ENCODE data around the gene MEIS3. TPM values are rescaled to one million over a fixed set of nuclear protein-coding genes. Genes with fewer than 3 reads are reported as not detected.

MEIS3 gene
- total RNA-seq, 2 donors from 2014 or later: 0.23 to 0.26 TPM

DNA sequence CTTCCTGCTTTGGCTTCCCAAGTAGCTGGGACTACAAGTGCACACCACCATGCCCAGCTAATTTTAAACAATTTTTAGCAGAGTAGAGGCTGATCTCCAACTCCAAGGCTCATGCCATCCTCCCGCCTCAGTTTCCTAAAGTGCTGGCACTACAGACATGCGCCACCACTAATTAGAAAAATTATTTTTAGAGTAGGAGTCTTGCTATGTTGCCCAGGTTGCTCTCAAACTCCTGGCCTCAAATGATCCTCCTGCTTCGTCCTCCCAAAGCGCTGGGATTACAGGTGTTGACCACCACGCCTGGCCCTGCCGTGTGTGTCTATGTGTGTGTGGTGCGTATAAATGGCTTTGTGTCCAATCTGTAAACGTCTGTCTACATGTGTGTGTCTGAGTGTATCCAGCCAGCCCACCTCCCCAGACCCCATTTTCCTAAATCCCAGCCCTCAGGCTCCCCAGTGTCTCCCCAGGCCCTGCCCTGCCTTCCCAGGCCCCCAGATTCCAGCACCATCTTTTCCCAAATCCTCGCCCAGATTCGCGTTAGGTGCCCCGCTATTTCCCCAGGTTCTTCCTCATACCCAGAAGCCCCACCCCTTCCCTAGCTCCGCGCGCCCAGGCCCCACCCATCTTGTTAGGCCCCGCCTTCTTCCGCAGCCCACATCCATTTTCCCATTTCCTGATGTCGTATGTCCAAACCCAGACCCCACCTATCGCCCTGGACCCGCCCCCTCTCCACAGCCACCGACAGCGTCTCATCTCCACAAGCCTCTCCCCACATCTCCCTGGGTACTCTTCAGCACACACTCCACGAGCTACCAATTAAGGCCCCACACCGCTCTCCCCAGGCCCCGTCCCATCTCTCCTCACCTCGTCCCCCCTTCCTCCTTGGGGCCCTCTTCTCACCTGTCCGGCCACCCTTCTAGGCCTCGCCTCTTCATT is 27.5 kb upstream of the MEIS3 start:
- Mint-ChIP-seq H3K4me1 (ENCODE audit: low read depth) (peaks cover 47% of the 10 kb centered on the region), H3K27ac (no peak overlapping the region), H3K36me3 (ENCODE audit: insufficient read depth in 2 of 2) (peaks cover 2% of the 10 kb centered on the region in 2 donors), H3K4me3 (peak overlapping the region; percentile 59 to 84), H3K9me3 (peaks cover 0 to 2% of the 10 kb centered on the region in 2 donors), H3K27me3 (ENCODE audit: low read depth) (peaks cover 79% of the 10 kb centered on the region)
- peak; percentile 60 to 61 for DNase-seq
- ATAC-seq (replicated peaks in 1 of 2): no peak

DNA sequence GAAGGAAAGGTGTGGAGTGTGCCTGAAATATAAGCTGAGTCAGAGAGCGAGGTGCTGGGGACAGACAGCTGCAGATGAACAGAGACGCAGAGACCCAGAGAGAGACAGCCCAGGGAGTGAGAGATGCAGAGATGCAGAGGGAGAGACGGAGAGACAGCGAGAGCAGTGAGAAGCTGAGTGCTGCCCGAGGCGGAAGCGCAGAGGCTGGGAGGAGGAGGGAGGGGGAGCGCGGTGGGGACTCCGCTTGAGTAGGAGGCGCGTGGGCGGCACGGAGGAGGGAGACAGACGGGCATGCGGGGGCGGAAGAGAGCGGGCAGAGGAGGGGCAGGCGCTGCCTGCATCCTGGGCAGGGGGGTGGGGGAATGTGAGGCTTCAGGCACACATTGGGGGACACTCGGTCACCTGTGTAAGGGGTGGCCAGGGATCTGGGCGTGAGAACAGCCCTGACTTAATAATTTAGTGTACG is 26.6 kb upstream of the MEIS3 start:
- DNase-seq (peak; percentile 46 to 54), ATAC-seq (replicated peaks in 1 of 2) (peak in 1 of 2 donors; percentile 12)
- peaks cover 0 to 2% of the 10 kb centered on the region in 2 donors for H3K9me3 Mint-ChIP-seq
- no peak overlapping the region for H3K27ac Mint-ChIP-seq
- H3K27me3 Mint-ChIP-seq (ENCODE audit: low read depth): peaks cover 85% of the 10 kb centered on the region
- peaks cover 47% of the 10 kb centered on the region for H3K4me1 Mint-ChIP-seq (ENCODE audit: low read depth)
- peaks cover 2% of the 10 kb centered on the region in 2 donors for H3K36me3 Mint-ChIP-seq (ENCODE audit: insufficient read depth in 2 of 2)
- H3K4me3 Mint-ChIP-seq: peak overlapping the region; percentile 71 to 76

DNA sequence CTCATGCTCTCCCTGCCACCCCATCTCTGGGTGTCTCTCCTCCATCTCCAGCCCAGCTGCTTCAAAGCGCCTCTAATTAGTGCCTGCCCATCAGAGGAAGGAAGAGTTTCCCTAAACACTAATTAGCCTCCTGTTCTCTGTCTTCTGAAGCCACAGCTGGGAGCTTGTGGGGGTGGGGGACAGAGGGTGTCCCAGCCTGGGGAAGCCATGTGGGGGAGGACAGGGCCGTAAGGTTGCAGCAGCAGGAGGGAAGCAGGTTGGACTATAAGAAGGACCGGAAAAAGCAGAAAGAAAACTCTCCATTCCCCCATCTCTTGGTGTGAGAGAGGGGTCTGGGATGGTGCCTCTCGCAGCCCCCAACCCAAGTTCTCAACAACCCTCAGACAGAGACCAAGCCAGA is 26.2 kb upstream of the MEIS3 start:
- Mint-ChIP-seq H3K27me3 (ENCODE audit: low read depth) (peaks cover 83% of the 10 kb centered on the region), H3K9me3 (peaks cover 0 to 2% of the 10 kb centered on the region in 2 donors), H3K4me3 (peak overlapping the region; percentile 71 to 76), H3K4me1 (ENCODE audit: low read depth) (peaks cover 47% of the 10 kb centered on the region), H3K36me3 (ENCODE audit: insufficient read depth in 2 of 2) (peaks cover 2% of the 10 kb centered on the region in 2 donors), H3K27ac (no peak overlapping the region)
- no peak for DNase-seq
- no peak for ATAC-seq (replicated peaks in 1 of 2)

DNA sequence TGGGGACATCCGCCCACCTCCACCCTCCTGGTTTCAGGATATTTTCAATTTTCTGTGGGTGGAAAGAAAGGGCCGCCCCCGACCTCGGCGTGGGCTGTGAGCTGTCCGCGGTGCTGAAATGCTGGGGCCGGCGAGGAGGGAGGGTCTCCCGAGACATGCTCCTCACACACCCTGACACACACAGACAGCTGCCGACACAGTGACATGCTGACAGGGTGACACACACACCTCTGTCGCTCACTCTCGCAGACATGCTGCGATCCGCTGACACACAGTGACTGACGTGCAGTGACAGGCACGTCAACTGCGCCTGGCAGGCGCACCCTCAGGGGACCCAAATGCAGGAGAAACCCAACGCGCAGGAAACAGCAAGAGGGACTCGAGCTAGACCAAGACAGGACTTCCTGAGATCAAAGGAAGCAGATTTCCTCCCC is 25.1 kb upstream of the MEIS3 start:
- DNase-seq (peak; percentile 18 to 31), ATAC-seq (replicated peaks in 1 of 2) (peak in 1 of 2 donors; percentile 29)
- Mint-ChIP-seq H3K9me3 (peaks cover 0 to 2% of the 10 kb centered on the region in 2 donors), H3K4me1 (ENCODE audit: low read depth) (peaks cover 47% of the 10 kb centered on the region), H3K27me3 (ENCODE audit: low read depth) (peaks cover 72% of the 10 kb centered on the region), H3K27ac (no peak overlapping the region), H3K4me3 (peak overlapping the region; percentile 10 to 66), H3K36me3 (ENCODE audit: insufficient read depth in 2 of 2) (peaks cover 2% of the 10 kb centered on the region in 2 donors)

DNA sequence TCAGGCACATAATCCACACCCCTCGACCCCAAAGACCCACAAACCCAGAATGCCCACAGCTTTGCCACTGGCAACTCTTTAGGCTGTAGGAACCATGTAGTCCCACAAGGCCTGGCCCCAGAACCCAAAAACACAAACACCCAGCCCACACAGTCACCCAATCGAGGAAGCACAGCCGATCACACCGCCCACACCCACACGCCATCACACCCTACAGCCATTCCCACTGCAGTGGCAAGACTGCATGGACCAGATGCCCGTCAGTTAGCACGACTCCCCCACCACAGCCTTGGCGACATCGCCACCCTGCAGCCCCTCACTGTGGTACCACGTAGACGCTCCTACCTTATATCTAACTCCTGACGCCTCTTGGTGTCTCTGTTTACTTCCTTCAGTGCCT is 24.0 kb upstream of the MEIS3 start:
- ATAC-seq (replicated peaks in 1 of 2): no peak
- DNase-seq: no peak
- Mint-ChIP-seq H3K36me3 (ENCODE audit: insufficient read depth in 2 of 2) (peaks cover 2% of the 10 kb centered on the region in 2 donors), H3K4me3 (no peak overlapping the region), H3K27ac (no peak overlapping the region), H3K4me1 (ENCODE audit: low read depth) (peaks cover 51% of the 10 kb centered on the region), H3K27me3 (ENCODE audit: low read depth) (peaks cover 69% of the 10 kb centered on the region), H3K9me3 (peaks cover 0 to 2% of the 10 kb centered on the region in 2 donors)

DNA sequence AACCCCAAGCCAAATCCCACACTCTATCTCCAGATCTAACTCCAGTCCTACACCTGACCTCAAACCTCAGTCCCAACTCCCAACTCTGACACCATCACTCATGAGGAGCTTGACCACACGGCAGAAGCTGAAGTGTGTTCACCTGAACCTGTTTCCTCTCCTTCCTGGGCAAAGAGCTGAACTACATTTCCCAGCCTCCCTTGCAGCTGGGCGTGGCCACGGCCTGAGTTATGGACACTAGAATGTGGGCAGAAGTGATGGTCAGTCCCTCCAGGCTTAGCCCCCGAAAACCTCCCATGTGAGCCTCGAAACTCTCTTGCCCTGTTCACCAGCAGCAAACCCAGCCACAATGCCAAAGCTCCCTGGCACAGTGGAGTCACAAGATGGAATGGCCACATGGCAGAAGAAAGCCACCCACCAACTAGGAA is 19.5 kb upstream of the MEIS3 start:
- Mint-ChIP-seq H3K27ac (no peak overlapping the region), H3K4me3 (no peak overlapping the region), H3K9me3 (no peaks in the 10 kb centered on the region), H3K4me1 (ENCODE audit: low read depth) (peaks cover 40% of the 10 kb centered on the region), H3K36me3 (ENCODE audit: insufficient read depth in 2 of 2) (no peaks in the 10 kb centered on the region), H3K27me3 (ENCODE audit: low read depth) (peaks cover 54% of the 10 kb centered on the region)
- DNase-seq (no peak), ATAC-seq (replicated peaks in 1 of 2) (no peak)

DNA sequence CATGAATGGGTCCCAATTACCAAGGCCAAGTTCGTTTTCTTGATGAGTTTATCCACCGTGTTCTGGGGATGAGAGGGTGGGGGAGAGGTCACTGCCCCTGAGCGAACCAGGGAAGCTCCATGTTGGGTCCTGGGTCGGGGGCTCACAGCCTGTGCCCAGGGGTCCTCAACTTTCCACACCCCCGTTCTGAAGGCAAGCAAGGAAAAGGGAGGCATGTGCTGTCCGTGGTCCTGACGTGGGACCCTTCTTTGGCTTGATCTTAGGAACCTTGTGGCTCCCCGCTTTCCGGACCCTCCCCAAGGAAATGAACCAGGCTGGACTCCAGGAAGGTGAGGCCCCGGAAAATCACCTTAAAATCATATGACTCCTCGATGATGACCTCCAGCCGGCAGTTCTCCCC is 18.2 kb upstream of the MEIS3 start:
- no peak overlapping the region for H3K4me3 Mint-ChIP-seq
- DNase-seq (no peak), ATAC-seq (replicated peaks in 1 of 2) (no peak)
- H3K4me1 Mint-ChIP-seq (ENCODE audit: low read depth): peaks cover 37% of the 10 kb centered on the region
- H3K36me3 Mint-ChIP-seq (ENCODE audit: insufficient read depth in 2 of 2): peaks cover 0 to under 1% of the 10 kb centered on the region in 2 donors
- no peak overlapping the region for H3K27ac Mint-ChIP-seq
- peaks cover 41% of the 10 kb centered on the region for H3K27me3 Mint-ChIP-seq (ENCODE audit: low read depth)
- no peaks in the 10 kb centered on the region for H3K9me3 Mint-ChIP-seq

DNA sequence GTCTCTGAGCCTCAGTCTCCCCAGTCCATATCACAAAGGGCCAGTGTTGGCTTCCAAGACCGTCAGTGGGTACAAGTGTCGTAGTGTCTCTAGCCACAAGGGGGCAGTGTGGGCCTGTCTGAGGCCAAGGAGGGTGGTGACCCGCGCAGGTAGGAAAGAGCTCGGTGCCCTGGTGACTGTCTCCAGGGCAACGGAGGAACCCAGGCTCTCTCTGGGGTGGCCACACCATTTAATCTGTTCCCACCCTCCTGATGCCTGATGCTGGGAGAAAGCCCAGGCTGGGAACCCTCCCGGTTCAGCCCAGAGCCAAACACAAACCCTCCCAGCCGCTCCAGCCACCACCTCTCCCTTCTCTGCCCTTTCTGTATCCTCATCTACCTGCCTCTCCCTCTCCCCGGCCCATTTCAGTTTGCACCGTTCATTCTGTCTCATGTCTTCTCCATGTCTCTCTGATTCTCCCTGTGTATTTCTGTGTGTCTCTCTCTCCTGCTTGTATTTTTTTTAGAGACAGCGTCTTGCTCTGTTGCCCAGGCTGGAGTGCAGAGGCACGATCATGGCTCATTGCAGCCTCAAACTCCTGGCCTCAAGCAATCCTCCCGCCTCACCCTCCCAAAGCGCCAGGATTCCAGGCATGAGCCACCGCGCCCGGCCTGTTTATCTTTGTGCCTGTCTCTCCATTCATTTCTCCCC is 17.5 kb upstream of the MEIS3 start:
- Mint-ChIP-seq H3K4me3 (peak overlapping the region in 1 of 2 donors; percentile 7), H3K36me3 (ENCODE audit: insufficient read depth in 2 of 2) (peaks cover 0 to 3% of the 10 kb centered on the region in 2 donors), H3K27me3 (ENCODE audit: low read depth) (peaks cover 39% of the 10 kb centered on the region), H3K4me1 (ENCODE audit: low read depth) (peaks cover 44% of the 10 kb centered on the region), H3K27ac (no peak overlapping the region), H3K9me3 (no peaks in the 10 kb centered on the region)
- ATAC-seq (replicated peaks in 1 of 2): peak; percentile 91 to 92
- peak; percentile 85 to 91 for DNase-seq

DNA sequence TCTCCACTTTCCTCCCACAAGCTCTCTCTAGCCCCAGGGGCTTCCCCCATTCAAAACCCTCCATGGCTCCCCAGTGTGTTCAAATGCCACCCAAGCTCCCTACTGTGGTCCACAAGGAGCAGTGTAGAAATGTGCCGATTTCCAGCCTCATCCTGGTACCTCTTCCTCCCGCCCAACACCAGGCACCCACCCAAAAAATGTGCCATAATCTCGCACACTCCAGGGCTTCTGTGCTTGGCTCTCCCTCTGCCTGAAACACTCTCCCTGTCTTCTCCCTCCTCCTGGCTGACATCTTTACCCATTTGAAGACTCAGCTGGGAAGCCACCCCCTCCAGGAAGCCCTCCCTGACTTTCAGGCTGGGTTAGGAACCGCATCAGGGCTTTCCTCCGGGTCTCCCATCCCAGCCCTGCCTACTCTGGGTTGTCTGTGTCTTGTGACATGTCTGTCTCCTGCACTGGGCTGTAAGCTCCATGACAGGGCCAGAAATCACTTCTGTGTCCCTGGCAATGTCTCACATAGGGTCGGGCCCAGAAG is 16.6 kb upstream of the MEIS3 start:
- peaks cover 46% of the 10 kb centered on the region for H3K4me1 Mint-ChIP-seq (ENCODE audit: low read depth)
- H3K9me3 Mint-ChIP-seq: no peaks in the 10 kb centered on the region
- peak overlapping the region; percentile 6 to 37 for H3K4me3 Mint-ChIP-seq
- H3K27me3 Mint-ChIP-seq (ENCODE audit: low read depth): peaks cover 39% of the 10 kb centered on the region
- DNase-seq: no peak
- H3K36me3 Mint-ChIP-seq (ENCODE audit: insufficient read depth in 2 of 2): peaks cover 0 to 3% of the 10 kb centered on the region in 2 donors
- ATAC-seq (replicated peaks in 1 of 2): no peak
- H3K27ac Mint-ChIP-seq: no peak overlapping the region

DNA sequence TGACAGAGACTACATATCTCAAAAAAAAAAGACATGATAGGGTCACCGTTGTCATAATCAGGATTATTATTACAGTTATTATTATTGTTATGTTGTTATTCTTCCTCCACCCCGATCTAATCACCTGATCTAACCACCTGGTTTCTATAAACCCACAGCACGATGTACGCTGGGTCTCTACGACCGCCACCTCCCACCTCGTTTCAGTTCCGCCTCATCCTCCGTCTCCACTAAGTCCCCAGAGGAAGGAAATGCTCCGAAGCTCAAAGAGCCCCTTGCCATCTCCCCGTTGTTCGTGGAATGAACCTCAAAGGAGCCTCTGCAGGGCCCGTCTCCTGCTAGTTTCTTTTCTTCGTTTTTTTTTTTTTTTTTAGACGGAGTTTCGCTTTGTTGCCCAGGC is 15.9 kb upstream of the MEIS3 start:
- Mint-ChIP-seq H3K36me3 (ENCODE audit: insufficient read depth in 2 of 2) (peaks cover 0 to 3% of the 10 kb centered on the region in 2 donors), H3K9me3 (no peaks in the 10 kb centered on the region), H3K4me1 (ENCODE audit: low read depth) (peaks cover 52% of the 10 kb centered on the region), H3K4me3 (peak overlapping the region; percentile 37 to 46), H3K27ac (no peak overlapping the region), H3K27me3 (ENCODE audit: low read depth) (peaks cover 46% of the 10 kb centered on the region)
- peak; percentile 38 to 49 for ATAC-seq (replicated peaks in 1 of 2)
- peak in 1 of 2 donors; percentile 37 for DNase-seq

DNA sequence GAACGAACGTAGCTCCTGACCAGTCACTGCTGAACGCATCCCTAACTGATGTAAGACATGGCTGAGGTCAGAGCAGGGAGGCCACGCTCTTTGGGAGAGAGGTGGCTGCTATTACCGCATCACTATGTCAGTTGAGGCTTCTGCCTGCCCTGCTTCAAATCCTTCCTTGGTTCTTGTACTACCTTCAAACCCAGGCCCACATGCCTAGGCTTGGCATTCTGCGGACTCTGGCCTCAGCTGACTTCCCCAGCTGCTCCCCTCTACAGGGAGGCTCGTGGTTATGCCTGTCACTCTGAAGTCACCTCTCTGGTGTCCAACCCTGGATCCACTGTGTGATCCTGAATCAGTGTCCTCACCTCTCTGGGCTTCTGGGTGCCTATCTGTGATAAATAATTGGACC is 14.8 kb upstream of the MEIS3 start:
- no peak for ATAC-seq (replicated peaks in 1 of 2)
- Mint-ChIP-seq H3K27me3 (ENCODE audit: low read depth) (peaks cover 53% of the 10 kb centered on the region), H3K4me3 (no peak overlapping the region), H3K9me3 (no peaks in the 10 kb centered on the region), H3K4me1 (ENCODE audit: low read depth) (peaks cover 60% of the 10 kb centered on the region), H3K27ac (no peak overlapping the region), H3K36me3 (ENCODE audit: insufficient read depth in 2 of 2) (peaks cover 0 to 3% of the 10 kb centered on the region in 2 donors)
- no peak for DNase-seq

DNA sequence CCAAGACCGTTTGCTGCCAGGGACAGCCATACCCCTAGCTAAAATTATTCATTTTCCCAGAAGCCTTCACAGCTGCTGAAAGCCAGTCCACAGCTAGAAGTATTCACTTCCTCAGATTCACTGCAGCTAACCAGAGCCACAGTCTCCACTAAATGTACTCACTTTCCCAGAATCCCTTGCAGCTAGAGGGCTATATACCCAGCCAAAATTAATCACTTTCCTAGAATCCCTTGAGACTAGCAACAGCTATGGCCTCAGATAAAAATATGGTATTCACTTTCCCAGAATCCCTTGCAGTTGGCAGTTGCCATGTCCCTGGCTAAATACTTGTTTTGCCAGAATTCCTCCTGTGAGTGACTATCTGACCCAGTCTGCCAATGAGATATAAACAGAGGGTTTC is 13.8 kb upstream of the MEIS3 start:
- ATAC-seq (replicated peaks in 1 of 2) (no peak), DNase-seq (no peak)
- peaks cover 45% of the 10 kb centered on the region for H3K27me3 Mint-ChIP-seq (ENCODE audit: low read depth)
- peaks cover 55% of the 10 kb centered on the region for H3K4me1 Mint-ChIP-seq (ENCODE audit: low read depth)
- no peaks in the 10 kb centered on the region for H3K9me3 Mint-ChIP-seq
- H3K4me3 Mint-ChIP-seq: no peak overlapping the region
- peaks cover 0 to 3% of the 10 kb centered on the region in 2 donors for H3K36me3 Mint-ChIP-seq (ENCODE audit: insufficient read depth in 2 of 2)
- H3K27ac Mint-ChIP-seq: no peak overlapping the region

DNA sequence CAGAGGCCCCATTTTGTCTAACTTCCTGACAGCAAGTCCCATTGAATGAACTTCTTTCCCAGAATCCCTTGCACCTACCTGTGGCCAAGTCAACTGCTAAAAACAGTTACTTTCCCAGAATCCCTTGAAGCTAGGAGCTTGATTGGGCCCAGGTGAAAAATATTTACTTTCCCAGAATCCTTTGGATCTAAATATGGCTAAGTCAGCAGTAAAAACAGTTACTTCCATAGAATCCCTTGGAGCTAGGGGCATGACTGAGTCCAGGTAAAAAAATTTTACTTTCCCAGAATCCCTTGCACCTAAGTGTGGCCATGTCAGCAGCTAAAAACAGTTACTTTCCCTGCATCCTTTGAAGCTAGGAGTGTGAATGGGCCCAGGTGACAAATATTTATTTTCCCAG is 13.2 kb upstream of the MEIS3 start:
- Mint-ChIP-seq H3K27me3 (ENCODE audit: low read depth) (peaks cover 39% of the 10 kb centered on the region), H3K36me3 (ENCODE audit: insufficient read depth in 2 of 2) (peaks cover 0 to 3% of the 10 kb centered on the region in 2 donors), H3K4me3 (no peak overlapping the region), H3K27ac (no peak overlapping the region), H3K9me3 (no peaks in the 10 kb centered on the region), H3K4me1 (ENCODE audit: low read depth) (peaks cover 55% of the 10 kb centered on the region)
- no peak for DNase-seq
- no peak for ATAC-seq (replicated peaks in 1 of 2)
